Fibroblast of pulmonary artery (primary cell): Measurements from ENCODE around the gene CTTN.
A peak's percentile ranks its signal among the peaks of the same experiment; 100 is the strongest.
"Not testable (repeated sequence)": the region's sequence is repeated elsewhere in the genome, so short reads cannot be mapped to it uniquely, and the experiment has no call there.

ENCODE experiments used
- DNase-seq: peaks from one replicate; pipeline ENCODE4 v3.0.0-alpha.2; 2010; ENCODE audit warnings: low read depth
- H3K4me3 ChIP-seq: replicated peaks from 2 replicates; pipeline ENCODE4 v1.5.1; 2011; ENCODE audit warnings: low read depth, mild to moderate bottlenecking, control low read depth, low read length, moderate library complexity
- TF ChIP-seq, protein P1 (sequence below): IDR thresholded peaks from 2 replicates; pipeline ENCODE4 v1.5.1; 2011; ENCODE audit warnings: mild to moderate bottlenecking, control low read depth, low read length, inconsistent platforms; ENCODE audit errors: missing control alignments

The CTTN gene

DNA sequence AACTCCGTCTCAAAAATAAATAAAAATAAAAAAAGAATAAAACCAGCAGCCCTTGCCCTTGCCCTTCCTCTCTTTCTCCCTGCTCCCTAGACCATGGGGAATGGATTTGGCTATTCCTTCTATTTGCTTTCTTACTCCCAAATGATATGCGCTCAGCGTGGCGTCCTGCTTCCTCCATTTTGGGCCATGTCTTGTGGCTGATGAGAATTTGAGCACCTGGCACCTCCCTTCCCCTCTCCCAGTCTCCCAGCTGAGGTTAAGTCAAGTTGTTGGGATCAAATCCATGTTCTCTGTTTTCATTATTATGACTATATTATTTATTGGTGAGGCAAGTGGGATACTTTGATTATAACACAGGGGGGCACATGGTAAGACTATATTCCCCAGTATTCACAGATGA, 10.8 kb upstream of the CTTN start:
- no peak for DNase-seq
- TF ChIP-seq, protein P1, sequence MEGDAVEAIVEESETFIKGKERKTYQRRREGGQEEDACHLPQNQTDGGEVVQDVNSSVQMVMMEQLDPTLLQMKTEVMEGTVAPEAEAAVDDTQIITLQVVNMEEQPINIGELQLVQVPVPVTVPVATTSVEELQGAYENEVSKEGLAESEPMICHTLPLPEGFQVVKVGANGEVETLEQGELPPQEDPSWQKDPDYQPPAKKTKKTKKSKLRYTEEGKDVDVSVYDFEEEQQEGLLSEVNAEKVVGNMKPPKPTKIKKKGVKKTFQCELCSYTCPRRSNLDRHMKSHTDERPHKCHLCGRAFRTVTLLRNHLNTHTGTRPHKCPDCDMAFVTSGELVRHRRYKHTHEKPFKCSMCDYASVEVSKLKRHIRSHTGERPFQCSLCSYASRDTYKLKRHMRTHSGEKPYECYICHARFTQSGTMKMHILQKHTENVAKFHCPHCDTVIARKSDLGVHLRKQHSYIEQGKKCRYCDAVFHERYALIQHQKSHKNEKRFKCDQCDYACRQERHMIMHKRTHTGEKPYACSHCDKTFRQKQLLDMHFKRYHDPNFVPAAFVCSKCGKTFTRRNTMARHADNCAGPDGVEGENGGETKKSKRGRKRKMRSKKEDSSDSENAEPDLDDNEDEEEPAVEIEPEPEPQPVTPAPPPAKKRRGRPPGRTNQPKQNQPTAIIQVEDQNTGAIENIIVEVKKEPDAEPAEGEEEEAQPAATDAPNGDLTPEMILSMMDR: no peak
- H3K4me3 ChIP-seq: no peak overlapping the region

DNA sequence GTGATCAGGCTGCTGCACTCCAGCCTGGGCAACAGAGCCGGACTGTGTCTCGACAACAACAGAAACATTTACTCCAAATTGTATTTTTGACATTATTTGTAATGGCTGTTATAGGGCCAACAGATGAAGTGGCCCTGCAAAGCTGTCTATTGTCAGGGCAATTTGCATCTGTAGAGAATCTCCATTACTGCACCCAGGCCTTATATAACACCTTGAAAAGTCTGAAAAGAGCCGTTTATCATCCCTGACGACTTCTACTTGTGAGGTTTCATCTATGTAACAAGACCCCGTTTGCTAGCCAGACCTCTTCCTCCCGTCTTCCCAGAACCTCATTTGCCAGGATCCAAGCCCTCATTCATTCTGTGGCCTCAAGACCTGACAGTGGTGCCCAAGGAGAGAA, 9.1 kb upstream of the CTTN start:
- H3K4me3 ChIP-seq: no peak overlapping the region
- DNase-seq: no peak
- TF ChIP-seq, protein P1: no peak

DNA sequence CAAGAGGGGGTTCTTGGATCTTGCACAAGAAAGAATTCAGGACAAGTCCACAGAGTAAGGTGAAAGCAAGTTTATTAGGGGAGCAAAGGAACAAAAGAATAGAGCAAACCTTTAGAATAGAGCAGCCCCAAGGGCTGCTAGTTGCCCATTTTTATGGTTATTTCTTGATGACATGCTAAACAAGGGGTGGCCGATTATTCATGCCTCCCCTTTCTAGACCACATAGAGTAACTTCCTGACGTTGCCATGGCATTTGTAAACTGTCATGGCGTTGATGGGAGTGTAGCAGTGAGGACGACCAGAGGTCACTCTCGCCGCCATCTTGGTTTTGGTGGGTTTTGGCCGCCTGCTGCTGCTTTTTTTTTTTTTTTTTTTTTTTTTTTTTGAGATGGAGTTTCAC, 7.4 kb upstream of the CTTN start:
- not testable (repeated sequence) for H3K4me3 ChIP-seq, DNase-seq

DNA sequence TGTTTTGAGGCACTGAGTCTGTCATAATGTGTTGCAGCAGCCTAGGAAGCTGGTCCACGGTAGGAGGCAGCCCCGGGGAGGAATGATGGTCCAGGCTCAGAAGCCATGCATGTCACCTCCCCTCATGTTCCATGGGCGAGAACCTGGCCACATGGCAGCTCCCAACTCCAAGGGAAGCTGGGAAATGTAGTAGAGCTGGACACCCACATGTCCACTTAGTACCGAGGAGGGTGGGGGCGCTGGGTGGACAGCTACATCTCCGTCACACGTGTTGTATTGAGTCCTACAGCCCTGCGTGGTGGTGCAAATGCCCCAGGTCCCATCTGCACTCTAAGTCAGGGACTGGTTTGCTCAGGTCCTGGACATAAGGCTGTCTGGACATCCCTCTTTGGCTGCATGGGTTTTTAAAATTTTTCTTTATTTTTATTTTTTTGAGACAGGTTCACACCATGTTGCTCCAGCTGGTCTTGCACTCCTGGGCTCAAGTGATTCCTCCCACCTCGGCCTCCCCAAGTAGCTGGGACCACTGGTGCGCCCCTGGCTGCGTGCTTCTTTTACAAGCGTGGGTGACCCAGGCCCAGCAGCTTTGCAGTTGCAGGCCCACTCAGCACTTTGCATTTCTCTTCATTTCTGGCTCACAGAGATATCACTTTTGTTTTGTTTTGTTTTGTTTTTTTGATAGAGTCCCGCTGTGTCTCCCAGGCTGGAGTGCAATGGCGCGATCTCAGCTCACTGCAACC, 3.9 kb upstream of the CTTN start:
- no peak overlapping the region for H3K4me3 ChIP-seq
- TF ChIP-seq, protein P1: no peak
- no peak for DNase-seq

DNA sequence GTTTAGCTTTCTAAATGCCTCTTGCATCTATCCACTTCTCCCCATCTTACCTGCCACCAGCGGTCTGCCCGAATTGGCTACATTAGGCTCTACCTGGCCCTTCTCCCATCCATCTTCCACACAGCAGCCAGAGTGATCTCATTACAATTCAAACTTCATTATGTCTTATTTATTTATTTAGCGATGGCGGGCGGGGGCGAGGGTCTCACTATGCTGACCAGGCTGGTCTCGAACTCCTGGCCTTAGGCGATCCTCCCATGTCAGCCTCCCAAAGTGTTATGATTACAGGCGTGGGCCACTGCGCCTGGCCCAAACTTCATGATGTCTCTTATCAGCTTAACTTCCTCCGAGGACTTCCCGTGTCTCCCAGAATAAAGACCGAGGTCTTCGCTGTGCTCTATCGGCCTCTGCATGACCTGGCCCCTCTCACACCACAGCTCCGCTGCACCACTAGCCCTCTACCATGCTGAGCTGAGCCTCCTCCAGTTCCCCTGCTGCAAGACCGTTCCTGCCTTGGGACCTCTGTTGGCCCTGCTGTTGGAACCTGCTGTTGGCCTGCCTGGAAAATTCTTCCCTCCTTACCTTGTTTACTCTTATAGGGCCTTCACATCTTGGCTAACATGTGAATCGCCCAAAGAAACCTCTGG, 870 bp upstream of the CTTN start:
- H3K4me3 ChIP-seq: peak overlapping the region; percentile 83
- TF ChIP-seq, protein P1: no peak
- DNase-seq: peak; percentile 42

DNA sequence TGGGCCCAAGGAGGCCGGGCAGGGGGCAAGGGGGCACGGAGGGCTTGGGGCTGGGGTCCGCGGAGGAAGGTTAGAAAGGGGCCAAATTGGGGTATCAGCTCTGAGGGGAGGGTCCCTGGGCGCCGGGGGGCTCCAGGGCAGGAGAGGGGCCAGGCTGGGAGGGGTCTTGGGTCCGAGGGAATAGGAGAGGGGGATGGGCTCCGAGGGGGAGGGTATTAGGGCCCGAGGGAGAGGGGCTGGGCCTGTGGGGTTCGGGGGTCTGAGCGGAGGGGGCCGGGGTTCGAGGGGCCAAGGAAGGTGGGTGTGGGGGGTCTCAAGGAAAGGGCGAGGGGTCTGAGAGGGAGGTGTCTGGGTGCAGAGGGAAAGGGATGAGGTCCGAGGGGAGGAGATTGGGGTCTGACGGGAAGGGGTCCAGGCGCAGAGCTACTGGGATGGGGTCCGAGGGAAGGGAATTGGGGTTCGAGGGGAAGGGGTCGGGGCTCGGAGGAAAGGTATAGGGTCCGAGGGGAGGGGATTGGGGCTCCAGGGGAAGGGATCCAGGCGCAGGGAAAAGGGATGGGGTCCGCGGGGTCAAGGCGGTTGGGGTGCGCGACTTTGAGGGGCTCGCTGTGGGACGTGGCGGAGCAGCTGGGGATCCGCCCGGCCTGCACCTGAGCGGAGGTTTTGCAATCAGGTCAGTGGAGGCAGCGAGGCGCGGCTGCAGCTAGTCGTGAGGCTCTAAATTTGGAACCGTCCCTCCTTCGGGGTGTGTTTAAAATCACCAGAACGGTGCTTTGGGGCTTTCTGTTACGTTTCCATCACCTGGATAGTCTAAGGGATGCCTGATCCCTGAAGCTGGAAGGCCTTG, 728 bp downstream of the CTTN start:
- DNase-seq: no peak

DNA sequence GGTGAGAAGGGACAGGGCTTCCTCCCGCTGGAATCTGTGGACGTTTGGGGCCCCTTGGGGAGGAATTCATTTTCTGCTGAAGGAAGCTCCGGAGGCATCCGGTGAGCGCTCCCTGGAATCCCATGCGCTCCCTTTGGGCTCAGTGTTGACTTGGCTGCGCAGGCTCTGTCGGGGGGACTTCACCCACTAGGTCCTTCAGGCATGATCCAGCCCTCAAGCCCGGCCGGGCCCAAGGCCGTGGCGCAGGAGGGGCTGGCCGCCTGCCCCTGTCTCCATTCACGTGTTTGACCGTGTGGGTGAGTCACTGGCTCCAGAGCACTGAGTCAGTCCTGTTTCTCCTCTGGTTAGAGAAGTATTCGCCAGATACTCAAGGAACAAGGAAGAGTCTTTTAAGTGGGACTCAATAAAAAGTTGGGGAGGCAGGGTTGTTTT, 1.4 kb downstream of the CTTN start:
- peak; percentile 95 for DNase-seq
- TF ChIP-seq, protein P1: no peak
- H3K4me3 ChIP-seq: peak overlapping the region; percentile 83

More for the DNA sequence above, 728 bp downstream of the CTTN start:
- H3K4me3 ChIP-seq: peak overlapping the region; percentile 83
- TF ChIP-seq, protein P1: no peak
